ENCODE measurements around the gene COL11A2.

The COL11A2 gene

DNA sequence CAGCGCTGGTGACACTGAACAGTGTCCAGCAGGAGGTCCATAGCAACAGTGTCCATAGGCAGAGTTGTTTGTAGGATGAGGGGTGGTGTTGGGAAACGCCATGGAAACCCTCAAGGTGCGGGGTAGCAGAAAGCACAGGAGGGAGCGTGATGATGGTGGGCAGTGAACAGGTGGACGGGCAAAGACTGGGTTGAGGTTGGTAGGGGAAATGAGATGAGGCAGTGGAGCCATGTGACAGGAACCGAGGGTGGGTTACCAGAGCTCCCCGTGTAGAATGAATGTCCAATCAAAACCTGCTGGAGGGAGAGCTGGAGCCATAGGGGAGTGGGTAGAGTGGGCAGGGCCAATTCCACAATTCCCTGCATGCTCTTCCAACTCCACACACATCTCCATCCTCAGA lies 78.5 kb downstream of the COL11A2 start:
- no peak overlapping the region for H3K9ac ChIP-seq (ENCODE audit: low read length)
- H3K27ac ChIP-seq (ENCODE audit: low read depth, low read length), result no peak overlapping the region
- H3K9me3 ChIP-seq (ENCODE audit: insufficient read depth, low read length), result no peaks in the 10 kb centered on the region
- no peak overlapping the region for H3K4me3 ChIP-seq (ENCODE audit: insufficient read depth, low read length, poor library complexity, severe bottlenecking)
- H3K4me2 ChIP-seq (ENCODE audit: low read depth, low read length, poor library complexity, severe bottlenecking), result no peak overlapping the region
- no peaks in the 10 kb centered on the region for H4K20me1 ChIP-seq (ENCODE audit: low read depth, low read length)
- H3K9me2 ChIP-seq (replicated peaks; ENCODE audit: insufficient read depth, low read length), result no peaks in the 10 kb centered on the region
- H3K79me2 ChIP-seq (ENCODE audit: insufficient read depth, low read length), result no peaks in the 10 kb centered on the region
- TF ChIP-seq, protein P1, sequence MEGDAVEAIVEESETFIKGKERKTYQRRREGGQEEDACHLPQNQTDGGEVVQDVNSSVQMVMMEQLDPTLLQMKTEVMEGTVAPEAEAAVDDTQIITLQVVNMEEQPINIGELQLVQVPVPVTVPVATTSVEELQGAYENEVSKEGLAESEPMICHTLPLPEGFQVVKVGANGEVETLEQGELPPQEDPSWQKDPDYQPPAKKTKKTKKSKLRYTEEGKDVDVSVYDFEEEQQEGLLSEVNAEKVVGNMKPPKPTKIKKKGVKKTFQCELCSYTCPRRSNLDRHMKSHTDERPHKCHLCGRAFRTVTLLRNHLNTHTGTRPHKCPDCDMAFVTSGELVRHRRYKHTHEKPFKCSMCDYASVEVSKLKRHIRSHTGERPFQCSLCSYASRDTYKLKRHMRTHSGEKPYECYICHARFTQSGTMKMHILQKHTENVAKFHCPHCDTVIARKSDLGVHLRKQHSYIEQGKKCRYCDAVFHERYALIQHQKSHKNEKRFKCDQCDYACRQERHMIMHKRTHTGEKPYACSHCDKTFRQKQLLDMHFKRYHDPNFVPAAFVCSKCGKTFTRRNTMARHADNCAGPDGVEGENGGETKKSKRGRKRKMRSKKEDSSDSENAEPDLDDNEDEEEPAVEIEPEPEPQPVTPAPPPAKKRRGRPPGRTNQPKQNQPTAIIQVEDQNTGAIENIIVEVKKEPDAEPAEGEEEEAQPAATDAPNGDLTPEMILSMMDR (IDR thresholded peaks at IDR 0.05; ENCODE audit: insufficient read depth, low read length, poor library complexity, severe bottlenecking), result no peak
- TF ChIP-seq EZH2phosphoT487 (conservative IDR thresholded peaks at IDR 0.05; ENCODE audit: low read length), result no peak
- no peaks in the 10 kb centered on the region for H3K27me3 ChIP-seq (ENCODE audit: low read length)
- no peak overlapping the region for H2AFZ ChIP-seq (ENCODE audit: low read depth, low read length, severe bottlenecking)
- H3K36me3 ChIP-seq (ENCODE audit: low read length), result no peaks in the 10 kb centered on the region
- H3F3A ChIP-seq (ENCODE audit: insufficient read depth), result no peaks in the 10 kb centered on the region

Data from SU-DHL-6 (cell line).